H9 (cell line): ENCODE measurements around the gene ASCC2. TPM values are rescaled to one million over a fixed set of nuclear protein-coding genes. Genes with fewer than 3 reads are reported as not detected.
A peak's percentile ranks its signal among the peaks of the same experiment; 100 is the strongest.

ENCODE experiments used
- DNase-seq: peaks from one replicate; pipeline ENCODE4 v3.0.0-alpha.2; 2017
- H2AFZ ChIP-seq: one replicate; pipeline ENCODE4 v1.6.1; 2013; ENCODE audit warnings: mild to moderate bottlenecking, low read length, control low read depth, moderate library complexity
- H2AK5ac ChIP-seq: 2 replicates; pipeline ENCODE4 v1.6.1; 2013; ENCODE audit warnings: low read length, control low read depth, mixed read lengths; ENCODE audit not compliant: insufficient read length
- H2BK120ac ChIP-seq: one replicate; pipeline ENCODE4 v1.6.1; 2013; ENCODE audit warnings: low read depth, mild to moderate bottlenecking, low read length, control low read depth, inconsistent platforms; ENCODE audit not compliant: poor library complexity, severe bottlenecking
- H2BK12ac ChIP-seq: 2 replicates; pipeline ENCODE4 v1.6.1; 2013; ENCODE audit warnings: low read length, control low read depth, mixed read lengths, low read depth; ENCODE audit not compliant: insufficient read length
- H2BK15ac ChIP-seq: 2 replicates; pipeline ENCODE4 v1.6.1; 2013; ENCODE audit warnings: low read depth, low read length, control low read depth
- H2BK20ac ChIP-seq: one replicate; pipeline ENCODE4 v1.6.1; 2013; ENCODE audit warnings: low read depth, mild to moderate bottlenecking, low read length, control low read depth, inconsistent platforms; ENCODE audit not compliant: poor library complexity, severe bottlenecking
- H2BK5ac ChIP-seq: 2 replicates; pipeline ENCODE4 v1.6.1; 2013; ENCODE audit warnings: low read length, control low read depth, mixed read lengths; ENCODE audit not compliant: insufficient read length
- H3K14ac ChIP-seq: 2 replicates; pipeline ENCODE4 v1.6.1; 2013; ENCODE audit warnings: low read length, control low read depth; ENCODE audit not compliant: insufficient read depth
- H3K18ac ChIP-seq: 2 replicates; pipeline ENCODE4 v1.6.1; 2013; ENCODE audit warnings: low read depth, mild to moderate bottlenecking, mixed read lengths, low read length, control low read depth; ENCODE audit not compliant: insufficient read length
- H3K23ac ChIP-seq: 2 replicates; pipeline ENCODE4 v1.6.1; 2013; ENCODE audit warnings: low read length, control low read depth, mixed read lengths, low read depth; ENCODE audit not compliant: insufficient read length
- H3K23me2 ChIP-seq: 2 replicates; pipeline ENCODE4 v1.6.1; 2013; ENCODE audit warnings: low read depth, mild to moderate bottlenecking, mixed read lengths, low read length, control low read depth; ENCODE audit not compliant: insufficient read length, poor library complexity, severe bottlenecking
- H3K27ac ChIP-seq: 2 replicates; pipeline ENCODE4 v1.5.1; 2013; ENCODE audit warnings: low read length, control low read depth, mixed read lengths, low read depth; ENCODE audit not compliant: insufficient read length
- H3K27me3 ChIP-seq: 2 replicates; pipeline ENCODE4 v1.6.1; 2013; ENCODE audit warnings: low read length, control low read depth, inconsistent platforms; ENCODE audit not compliant: insufficient read depth
- H3K4ac ChIP-seq: 2 replicates; pipeline ENCODE4 v1.6.1; 2013; ENCODE audit warnings: low read depth, mild to moderate bottlenecking, control low read depth, inconsistent platforms, low read length, moderate library complexity
- H3K4me1 ChIP-seq: 2 replicates; pipeline ENCODE4 v1.6.1; 2013; ENCODE audit warnings: low read length, control low read depth, inconsistent platforms; ENCODE audit not compliant: insufficient read depth
- H3K4me2 ChIP-seq: 2 replicates; pipeline ENCODE4 v1.6.1; 2013; ENCODE audit warnings: low read length, control low read depth, mixed read lengths; ENCODE audit not compliant: insufficient read length, insufficient read depth
- H3K56ac ChIP-seq: 2 replicates; pipeline ENCODE4 v1.6.1; 2013; ENCODE audit warnings: low read depth, mild to moderate bottlenecking, mixed read lengths, low read length, control low read depth; ENCODE audit not compliant: insufficient read length
- H3K79me1 ChIP-seq: 2 replicates; pipeline ENCODE4 v1.6.1; 2013; ENCODE audit warnings: low read depth, mild to moderate bottlenecking, moderate library complexity, low read length, control low read depth, inconsistent platforms; ENCODE audit not compliant: insufficient read depth, poor library complexity, severe bottlenecking
- H3K79me2 ChIP-seq: 2 replicates; pipeline ENCODE4 v1.6.1; 2013; ENCODE audit warnings: low read length, control low read depth, inconsistent platforms; ENCODE audit not compliant: insufficient read depth
- H3K9ac ChIP-seq: 2 replicates; pipeline ENCODE4 v1.6.1; 2013; ENCODE audit warnings: low read length, control low read depth, mixed read lengths; ENCODE audit not compliant: insufficient read length; ENCODE audit errors: extremely low read depth
- H3K9me3 ChIP-seq: one replicate; pipeline ENCODE4 v1.6.1; 2013; ENCODE audit warnings: low read depth, low read length, inconsistent platforms; ENCODE audit not compliant: control insufficient read depth
- H3T11ph ChIP-seq: one replicate; pipeline ENCODE4 v1.6.1; 2013; ENCODE audit warnings: mild to moderate bottlenecking, low read length, control low read depth, inconsistent platforms
- H4K20me1 ChIP-seq: one replicate; pipeline ENCODE4 v1.6.1; 2013; ENCODE audit not compliant: control insufficient read depth, insufficient read length, insufficient read depth
- H4K5ac ChIP-seq: 2 replicates; pipeline ENCODE4 v1.6.1; 2013; ENCODE audit warnings: low read depth, mild to moderate bottlenecking, mixed read lengths, low read length, control low read depth; ENCODE audit not compliant: insufficient read length
- H4K8ac ChIP-seq: replicated peaks from 2 replicates; pipeline ENCODE4 v1.6.1; 2013; ENCODE audit warnings: low read length, control low read depth, mixed read lengths, low read depth; ENCODE audit not compliant: insufficient read length
- H4K91ac ChIP-seq: 2 replicates; pipeline ENCODE4 v1.6.1; 2013; ENCODE audit warnings: low read depth, mild to moderate bottlenecking, moderate library complexity, mixed read lengths, low read length, control low read depth; ENCODE audit not compliant: insufficient read length
- H3K27ac Mint-ChIP-seq, 3 experiments: 2 replicates in 2 of 3; 3 replicates in 1 of 3; pipeline ENCODE4 v1.8.0; 2020 to 2021; ENCODE audit warnings: mixed read lengths in 3 of 3, mild to moderate bottlenecking in 1 of 3, moderate library complexity in 1 of 3
- H3K27me3 Mint-ChIP-seq: 2 replicates; pipeline ENCODE4 v1.8.0; 2021; ENCODE audit warnings: low read depth, mild to moderate bottlenecking, moderate library complexity, mixed read lengths
- H3K36me3 Mint-ChIP-seq, 3 experiments: 2 replicates in 2 of 3; 3 replicates in 1 of 3; pipeline ENCODE4 v1.8.0; 2020 to 2021; ENCODE audit warnings: low read depth in 3 of 3, mixed read lengths in 3 of 3; ENCODE audit not compliant: insufficient read depth in 1 of 3
- H3K4me1 Mint-ChIP-seq, 2 experiments: 2 replicates each; pipeline ENCODE4 v1.8.0; 2020; ENCODE audit warnings: mixed read lengths in 2 of 2
- H3K4me3 Mint-ChIP-seq, 2 experiments: 2 replicates in 1 of 2; 3 replicates in 1 of 2; pipeline ENCODE4 v1.8.0; 2020 to 2021; ENCODE audit warnings: mild to moderate bottlenecking in 2 of 2, mixed read lengths in 2 of 2, moderate library complexity in 1 of 2
- H3K9me3 Mint-ChIP-seq, 2 experiments: 2 replicates in 1 of 2; 3 replicates in 1 of 2; pipeline ENCODE4 v1.8.0; 2020; ENCODE audit warnings: mild to moderate bottlenecking in 2 of 2, mixed read lengths in 2 of 2, moderate library complexity in 1 of 2
- WGBS: extraction: QIAGEN DNeasy Blood & Tissue Kit; methylation state at CpG from one replicate; pipeline ENCODE4 v1.1.7; 2013; ENCODE audit warnings: missing lambda C conversion rate, low lambda C conversion rate, mixed read lengths; ENCODE audit not compliant: insufficient read length; ENCODE audit errors: extremely low coverage; 5-methylcytosine and 5-hydroxymethylcytosine counted together
- total RNA-seq: library from RNA; stranded (reverse); gene quantifications from 2 replicates; pipeline ENCODE4 v1.2.1, GENCODE V29; 2021
- TF ChIP-seq, protein P1 (sequence below): fragments of 200-600 bp; sonication (generic); conservative IDR thresholded peaks from 3 replicates; pipeline ENCODE4 v1.8.0; 2021; ENCODE audit warnings: antibody characterized with exemption, mild to moderate bottlenecking

Gene ASCC2
- total RNA-seq, 1 experiment from 2014 or later: 48.2 TPM

DNA sequence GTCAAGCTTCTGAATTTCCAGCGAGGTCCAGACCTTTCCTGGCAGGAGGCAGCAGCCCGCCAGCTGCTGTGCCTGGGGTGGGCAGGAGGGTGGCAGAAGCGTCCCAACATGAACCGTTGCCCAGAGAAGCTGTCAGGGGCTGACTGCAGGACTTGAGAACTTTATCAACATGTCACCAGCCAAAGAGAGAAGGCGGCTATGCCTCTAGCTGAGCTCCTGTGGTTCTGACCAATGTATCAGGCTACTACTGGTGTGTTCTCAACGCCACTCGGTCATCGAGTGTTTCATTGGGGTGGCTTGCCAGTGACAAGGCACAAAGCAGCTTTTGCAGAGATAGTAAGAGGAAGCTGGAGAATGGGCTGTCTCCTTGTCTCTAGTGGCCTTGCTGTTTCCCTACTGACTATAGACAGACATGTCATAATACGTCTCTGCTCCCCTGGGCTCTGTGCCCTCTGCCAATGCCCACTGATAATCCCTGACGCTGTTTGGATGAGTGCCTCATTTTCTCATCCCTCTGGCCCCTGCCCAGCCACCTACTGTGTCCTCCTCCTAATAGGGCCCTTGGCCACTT, 17.6 kb upstream of the ASCC2 start:
- no peak overlapping the region for H3K4me3 Mint-ChIP-seq

More for the DNA sequence above, 17.6 kb upstream of the ASCC2 start:
- Mint-ChIP-seq H3K9me3 (no peaks in the 10 kb centered on the region; a peak in 1 of 5 replicates), H3K27ac (no peak overlapping the region), H3K4me1 (no peaks in the 10 kb centered on the region), H3K27me3 (no peaks in the 10 kb centered on the region; the same call in 1 of the 2 replicates), H3K36me3 (no peaks in the 10 kb centered on the region)
- H2BK12ac ChIP-seq: no peak overlapping the region
- H4K91ac ChIP-seq: no peak overlapping the region
- no peak overlapping the region for H2BK120ac ChIP-seq
- H3K56ac ChIP-seq: no peak overlapping the region
- no peak overlapping the region for H3K4me2 ChIP-seq
- H3T11ph ChIP-seq: no peak overlapping the region
- H3K23me2 ChIP-seq: no peaks in the 10 kb centered on the region
- H4K8ac ChIP-seq: no peak overlapping the region
- no peaks in the 10 kb centered on the region for H3K4me1 ChIP-seq
- no peak overlapping the region for H2AFZ ChIP-seq
- H3K27ac ChIP-seq: no peak overlapping the region
- no CpG with 5 or more reads among the region's 10 CpGs for WGBS
- no peak for DNase-seq
- H3K23ac ChIP-seq: peak overlapping the region; percentile 76
- H3K79me2 ChIP-seq: no peaks in the 10 kb centered on the region
- H2BK5ac ChIP-seq: no peak overlapping the region
- H3K9ac ChIP-seq: no peak overlapping the region
- H2AK5ac ChIP-seq: no peak overlapping the region
- H3K79me1 ChIP-seq: no peaks in the 10 kb centered on the region
- H4K20me1 ChIP-seq: no peaks in the 10 kb centered on the region
- no peaks in the 10 kb centered on the region for H3K9me3 ChIP-seq
- H3K14ac ChIP-seq: no peak overlapping the region
- TF ChIP-seq, protein P1, sequence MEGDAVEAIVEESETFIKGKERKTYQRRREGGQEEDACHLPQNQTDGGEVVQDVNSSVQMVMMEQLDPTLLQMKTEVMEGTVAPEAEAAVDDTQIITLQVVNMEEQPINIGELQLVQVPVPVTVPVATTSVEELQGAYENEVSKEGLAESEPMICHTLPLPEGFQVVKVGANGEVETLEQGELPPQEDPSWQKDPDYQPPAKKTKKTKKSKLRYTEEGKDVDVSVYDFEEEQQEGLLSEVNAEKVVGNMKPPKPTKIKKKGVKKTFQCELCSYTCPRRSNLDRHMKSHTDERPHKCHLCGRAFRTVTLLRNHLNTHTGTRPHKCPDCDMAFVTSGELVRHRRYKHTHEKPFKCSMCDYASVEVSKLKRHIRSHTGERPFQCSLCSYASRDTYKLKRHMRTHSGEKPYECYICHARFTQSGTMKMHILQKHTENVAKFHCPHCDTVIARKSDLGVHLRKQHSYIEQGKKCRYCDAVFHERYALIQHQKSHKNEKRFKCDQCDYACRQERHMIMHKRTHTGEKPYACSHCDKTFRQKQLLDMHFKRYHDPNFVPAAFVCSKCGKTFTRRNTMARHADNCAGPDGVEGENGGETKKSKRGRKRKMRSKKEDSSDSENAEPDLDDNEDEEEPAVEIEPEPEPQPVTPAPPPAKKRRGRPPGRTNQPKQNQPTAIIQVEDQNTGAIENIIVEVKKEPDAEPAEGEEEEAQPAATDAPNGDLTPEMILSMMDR: no peak
- no peaks in the 10 kb centered on the region for H3K27me3 ChIP-seq
- no peak overlapping the region for H2BK15ac ChIP-seq
- no peak overlapping the region for H3K4ac ChIP-seq
- no peak overlapping the region for H2BK20ac ChIP-seq
- no peak overlapping the region for H4K5ac ChIP-seq
- H3K18ac ChIP-seq: no peak overlapping the region
